HEK293T (cell line): ENCODE measurements around the gene INPP5D.

ENCODE experiments used
- CTCF ChIA-PET: fragments of 350-600 bp; formaldehyde crosslinking; extraction: SDS; loops from one replicate; lab custom pipeline; 2021; ENCODE audit warnings: antibody characterized with exemption, inconsistent platforms; lab: Yijun Ruan, JAX
- POLR2A ChIA-PET: fragments of 350-600 bp; formaldehyde crosslinking; extraction: SDS; loops from one replicate; lab custom pipeline; 2020; ENCODE audit warnings: antibody characterized with exemption, inconsistent platforms; lab: Yijun Ruan, JAX
- DNase-seq: peaks from one replicate; pipeline ENCODE4 v3.0.0; 2012; ENCODE audit warnings: mixed read lengths; ENCODE audit errors: extremely low spot score
- ARNT ChIP-seq: fragments of 450-650 bp; IDR thresholded peaks from 2 replicates; pipeline ENCODE4 v1.6.1; 2017; ENCODE audit warnings: mild to moderate bottlenecking
- BHLHE40 ChIP-seq: fragments of 450-650 bp; IDR thresholded peaks from 2 replicates; pipeline ENCODE4 v1.6.1; 2016; ENCODE audit warnings: mild to moderate bottlenecking, moderate library complexity, borderline replicate concordance
- CTBP1 ChIP-seq: fragments of 450-650 bp; IDR thresholded peaks from 2 replicates; pipeline ENCODE4 v1.6.1; 2016; ENCODE audit warnings: borderline replicate concordance
- ELF4 ChIP-seq: fragments of 450-650 bp; IDR thresholded peaks from 2 replicates; pipeline ENCODE4 v1.6.1; 2017; ENCODE audit warnings: antibody characterized with exemption
- FOXA1 ChIP-seq: fragments of 450-650 bp; IDR thresholded peaks from 2 replicates; pipeline ENCODE4 v1.6.1; 2016; ENCODE audit warnings: mild to moderate bottlenecking
- FOXK2 ChIP-seq: fragments of 450-650 bp; IDR thresholded peaks from 2 replicates; pipeline ENCODE4 v1.6.1; 2016; ENCODE audit warnings: mild to moderate bottlenecking
- FOXM1 ChIP-seq: fragments of 450-650 bp; IDR thresholded peaks from 2 replicates; pipeline ENCODE4 v1.6.1; 2017; ENCODE audit warnings: mild to moderate bottlenecking, borderline replicate concordance
- HDGF ChIP-seq: fragments of 450-650 bp; IDR thresholded peaks from 2 replicates; pipeline ENCODE4 v1.6.1; 2017; ENCODE audit warnings: antibody characterized with exemption, borderline replicate concordance
- L3MBTL2 ChIP-seq: fragments of 450-650 bp; conservative IDR thresholded peaks from 2 replicates; pipeline ENCODE4 v1.6.1; 2016; ENCODE audit warnings: mild to moderate bottlenecking
- LEF1 ChIP-seq: fragments of 450-650 bp; IDR thresholded peaks from 2 replicates; pipeline ENCODE4 v1.6.1; 2017; ENCODE audit warnings: mild to moderate bottlenecking, borderline replicate concordance
- NFRKB ChIP-seq: fragments of 450-650 bp; IDR thresholded peaks from 2 replicates; pipeline ENCODE4 v1.6.1; 2016; ENCODE audit warnings: mild to moderate bottlenecking, moderate library complexity
- SP1 ChIP-seq: fragments of 450-650 bp; IDR thresholded peaks from 2 replicates; pipeline ENCODE4 v1.6.1; 2017
- SUZ12 ChIP-seq: fragments of 450-650 bp; IDR thresholded peaks from 2 replicates; pipeline ENCODE4 v1.6.1; 2016; ENCODE audit warnings: mild to moderate bottlenecking
- TARDBP ChIP-seq: fragments of 450-650 bp; IDR thresholded peaks from 2 replicates; pipeline ENCODE4 v1.6.1; 2016
- ZNF384 ChIP-seq: fragments of 450-650 bp; IDR thresholded peaks from 2 replicates; pipeline ENCODE4 v1.6.1; 2016
- TF ChIP-seq, protein P1 (sequence below): fragments of 450-650 bp; IDR thresholded peaks from 2 replicates; pipeline ENCODE4 v1.6.1; 2016

The INPP5D gene

GRCh38 chr2:233217892-233218377 lies 157.8 kb downstream of the INPP5D start:
- TF ChIP-seq NFRKB (no peak), TARDBP (no peak), ELF4 (no peak), HDGF (no peak), ARNT (no peak), CTBP1 (no peak), ZNF384 (no peak), FOXK2 (no peak)
- TF ChIP-seq, protein P1, sequence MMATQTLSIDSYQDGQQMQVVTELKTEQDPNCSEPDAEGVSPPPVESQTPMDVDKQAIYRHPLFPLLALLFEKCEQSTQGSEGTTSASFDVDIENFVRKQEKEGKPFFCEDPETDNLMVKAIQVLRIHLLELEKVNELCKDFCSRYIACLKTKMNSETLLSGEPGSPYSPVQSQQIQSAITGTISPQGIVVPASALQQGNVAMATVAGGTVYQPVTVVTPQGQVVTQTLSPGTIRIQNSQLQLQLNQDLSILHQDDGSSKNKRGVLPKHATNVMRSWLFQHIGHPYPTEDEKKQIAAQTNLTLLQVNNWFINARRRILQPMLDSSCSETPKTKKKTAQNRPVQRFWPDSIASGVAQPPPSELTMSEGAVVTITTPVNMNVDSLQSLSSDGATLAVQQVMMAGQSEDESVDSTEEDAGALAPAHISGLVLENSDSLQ, result no peak
- no peak for DNase-seq
- ChIA-PET CTCF (interaction anchor here (0.6 kb wide), 1 partner anchor 10 kb away, joined by 3 read pairs; no protein-coding TSS in a partner anchor), POLR2A (no interaction called here)

DNA sequence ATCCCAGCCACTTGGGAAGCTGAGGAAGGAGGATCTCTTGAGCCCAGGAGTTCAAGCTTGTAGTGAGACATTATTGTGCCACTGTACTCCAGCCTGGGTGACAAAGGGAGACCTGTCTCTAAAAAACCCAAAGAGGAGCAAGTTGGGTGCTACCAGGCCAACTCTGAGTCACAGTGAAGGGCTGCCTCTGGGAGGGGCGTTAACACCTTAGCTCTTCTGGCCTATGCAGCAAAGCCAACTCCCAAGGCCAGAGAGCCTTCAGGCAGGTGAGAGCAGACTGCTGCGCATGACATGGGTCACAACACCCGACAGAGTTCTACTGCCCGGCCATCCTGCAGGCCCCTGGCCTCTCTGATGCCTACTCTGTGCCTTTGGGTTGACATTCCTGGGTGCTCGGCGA lies 158.7 kb downstream of the INPP5D start:
- ChIA-PET POLR2A (no interaction called here), CTCF (interaction anchor here (0.6 kb wide), 1 partner anchor 9 kb away, joined by 3 read pairs; no protein-coding TSS in a partner anchor)
- TF ChIP-seq LEF1 (no peak), SP1 (no peak), FOXA1 (no peak), FOXM1 (no peak), BHLHE40 (no peak), CTBP1 (no peak), ELF4 (no peak), L3MBTL2 (no peak), NFRKB (no peak), ARNT (no peak), HDGF (no peak), FOXK2 (no peak), SUZ12 (no peak), TARDBP (no peak)
- TF ChIP-seq, protein P1, result no peak
- DNase-seq, result no peak

GRCh38 chr2:233219848-233220247 lies 159.7 kb downstream of the INPP5D start:
- ChIA-PET POLR2A (no interaction called here), CTCF (no interaction called here)
- DNase-seq, result no peak
- TF ChIP-seq LEF1, result no peak
- no peak for TF ChIP-seq ZNF384
- TF ChIP-seq ELF4, result no peak
- no peak for TF ChIP-seq TARDBP
- TF ChIP-seq NFRKB, result no peak
- no peak for TF ChIP-seq CTBP1
- TF ChIP-seq ARNT, result no peak
- no peak for TF ChIP-seq BHLHE40
- TF ChIP-seq FOXK2, result no peak
- no peak for TF ChIP-seq SP1
- TF ChIP-seq FOXA1, result no peak
- no peak for TF ChIP-seq SUZ12
- no peak for TF ChIP-seq FOXM1
- TF ChIP-seq, protein P1, result no peak
- no peak for TF ChIP-seq HDGF
- TF ChIP-seq L3MBTL2, result no peak

GRCh38 chr2:233221378-233222063 lies 161.4 kb downstream of the INPP5D start:
- ChIA-PET CTCF (interaction anchor here (0.6 kb wide), 1 partner anchor 14 kb away, joined by 5 read pairs; no protein-coding TSS in a partner anchor), POLR2A (interaction anchor here (0.6 kb wide), 1 partner anchor 345 kb away, joined by 3 read pairs; no protein-coding TSS in a partner anchor)
- TF ChIP-seq ZNF384 (no peak), LEF1 (no peak), SUZ12 (no peak)
- TF ChIP-seq, protein P1, result no peak
- no peak for DNase-seq

DNA sequence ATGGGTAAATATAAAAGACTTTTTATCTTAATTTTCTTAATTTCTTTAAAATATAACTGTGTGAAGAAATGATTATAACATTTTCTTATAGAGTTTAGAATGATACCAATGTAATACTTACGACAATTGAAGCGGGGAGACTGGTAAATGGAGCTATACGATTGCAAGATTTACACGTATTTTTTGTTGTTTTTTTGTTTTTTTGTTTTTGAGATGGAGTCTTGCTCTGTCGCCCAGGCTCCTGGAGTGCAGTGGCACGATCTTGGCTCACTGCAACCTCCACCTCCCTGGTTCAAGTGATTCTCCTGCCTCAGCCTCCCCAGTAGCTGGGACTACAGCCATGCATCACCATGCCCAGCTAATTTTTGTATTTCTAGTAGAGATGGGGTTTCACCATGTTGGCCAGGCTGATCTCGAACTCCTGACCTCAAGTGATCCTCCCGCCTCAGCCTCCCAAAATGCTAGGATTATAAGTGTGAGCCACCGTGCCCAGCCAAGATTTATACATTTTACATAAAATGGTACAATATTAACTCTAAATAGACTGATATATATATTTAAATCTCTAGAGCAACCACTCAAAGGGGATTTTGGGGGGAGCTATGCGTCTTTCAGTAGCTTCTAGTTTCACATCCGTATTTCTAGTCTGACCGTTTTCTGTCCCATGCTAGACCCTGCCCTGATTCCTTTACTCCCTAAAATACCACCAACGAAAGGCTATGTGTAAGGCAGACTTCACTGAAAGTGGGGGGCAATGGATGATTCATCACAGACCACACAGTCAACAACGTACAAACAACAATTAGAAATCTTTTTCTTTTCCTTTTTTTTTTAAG lies 163.1 kb downstream of the INPP5D start:
- CTCF ChIA-PET, result no interaction called here

More for the DNA sequence above, 163.1 kb downstream of the INPP5D start:
- TF ChIP-seq FOXK2 (no peak), L3MBTL2 (no peak), SP1 (no peak), FOXM1 (no peak), CTBP1 (no peak), ELF4 (no peak), FOXA1 (no peak), HDGF (no peak), BHLHE40 (no peak), SUZ12 (no peak), NFRKB (no peak), ARNT (no peak), ZNF384 (no peak), LEF1 (no peak), TARDBP (no peak)
- TF ChIP-seq, protein P1, result no peak
- no peak for DNase-seq
- POLR2A ChIA-PET, result no interaction called here
